NCI-H187 (cell line): Measurements from ENCODE around the gene ASRGL1.
A peak's percentile ranks its signal among the peaks of the same experiment; 100 is the strongest.
"Not testable (repeated sequence)": the region's sequence is repeated elsewhere in the genome, so short reads cannot be mapped to it uniquely, and the experiment has no call there.

Source experiments
- DNase-seq, 2 experiments: peaks; one replicate each; lab custom pipeline; 2025; lab: John Stamatoyannopoulos, UW

Gene ASRGL1

GRCh38 chr11:62337303-62338181 lies at the start of gene ASRGL1:
ASRGL1 (plus strand) TSS chr11:62337448; CDS start chr11:62337978, 530 bp downstream.
- DNase-seq, result peak; percentile 86 to 90

- DNase-seq, result no peak
Observed at GRCh38 chr11:62295504-62295903, 41.7 kb upstream of the ASRGL1 start.

- DNase-seq, result no peak
Observed at GRCh38 chr11:62298975-62299374, 38.3 kb upstream of the ASRGL1 start, which contains the start of gene SCGB1D4. SCGB1D4 (minus strand) TSS chr11:62299075; CDS start chr11:62299010, 65 bp downstream.

- no peak for DNase-seq
Observed at GRCh38 chr11:62306227-62306626, 31.0 kb upstream of the ASRGL1 start.

- DNase-seq, result no peak
Observed at GRCh38 chr11:62307950-62308349, 29.3 kb upstream of the ASRGL1 start.

- DNase-seq, result no peak
Observed at GRCh38 chr11:62309991-62310390, 27.3 kb upstream of the ASRGL1 start.

- no peak for DNase-seq
Observed at GRCh38 chr11:62315431-62315830, 21.8 kb upstream of the ASRGL1 start.

- no peak for DNase-seq
Observed at GRCh38 chr11:62322524-62322923, 14.7 kb upstream of the ASRGL1 start.

- no peak for DNase-seq
Observed at GRCh38 chr11:62324731-62325556, 12.3 kb upstream of the ASRGL1 start.

GRCh38 chr11:62325781-62326180 lies 11.5 kb upstream of the ASRGL1 start:
- DNase-seq, result not testable (repeated sequence)

GRCh38 chr11:62326719-62327118 lies 10.5 kb upstream of the ASRGL1 start:
- DNase-seq, result not testable (repeated sequence)

- not testable (repeated sequence) for DNase-seq
Observed at GRCh38 chr11:62327541-62327940, 9.7 kb upstream of the ASRGL1 start.

GRCh38 chr11:62331264-62331663 lies 6.0 kb upstream of the ASRGL1 start:
- not testable (repeated sequence) for DNase-seq

- DNase-seq, result no peak
Observed at GRCh38 chr11:62333768-62334167, 3.5 kb upstream of the ASRGL1 start.

GRCh38 chr11:62336949-62337302 lies 322 bp upstream of the ASRGL1 start:
- not testable (repeated sequence) for DNase-seq

GRCh38 chr11:62338218-62338617 lies 970 bp downstream of the ASRGL1 start:
- DNase-seq, result no peak

- DNase-seq, result no peak
Observed at GRCh38 chr11:62340269-62340901, 3.1 kb downstream of the ASRGL1 start.

GRCh38 chr11:62341588-62341987 lies 4.3 kb downstream of the ASRGL1 start:
- no peak for DNase-seq

GRCh38 chr11:62343646-62344190 lies 6.5 kb downstream of the ASRGL1 start:
- not testable (repeated sequence) for DNase-seq

GRCh38 chr11:62344210-62344609 lies 7.0 kb downstream of the ASRGL1 start:
- DNase-seq, result no peak

- DNase-seq, result no peak
Observed at GRCh38 chr11:62345861-62346260, 8.6 kb downstream of the ASRGL1 start.
